Parathyroid adenoma (tissue), 2 donors: ENCODE data around the gene UNC13D.

Experiments
- H2AFZ ChIP-seq: fragments of 300-600 bp; sonication (generic); one replicate; pipeline ENCODE4 v1.7.0; 2017; ENCODE audit warnings: antibody characterized with exemption, mild to moderate bottlenecking
- H3K27ac ChIP-seq: fragments of 300-600 bp; sonication (generic); one replicate; pipeline ENCODE4 v1.7.0; 2017
- H3K27me3 ChIP-seq: fragments of 300-600 bp; sonication (generic); one replicate; pipeline ENCODE4 v1.7.0; 2017; ENCODE audit warnings: low read length; ENCODE audit not compliant: control insufficient read depth, insufficient read depth
- H3K36me3 ChIP-seq: fragments of 300-600 bp; sonication (generic); one replicate; pipeline ENCODE4 v1.7.0; 2017; ENCODE audit warnings: low read length; ENCODE audit not compliant: control insufficient read depth, insufficient read depth
- H3K4me1 ChIP-seq: fragments of 300-600 bp; sonication (generic); one replicate; pipeline ENCODE4 v1.7.0; 2017; ENCODE audit warnings: control low read depth
- H3K4me2 ChIP-seq: fragments of 300-600 bp; sonication (generic); one replicate; pipeline ENCODE4 v1.7.0; 2017; ENCODE audit warnings: low read length
- H3K4me3 ChIP-seq: fragments of 300-600 bp; sonication (generic); one replicate; pipeline ENCODE4 v1.7.0; 2017; ENCODE audit warnings: low read depth, low read length
- H3K79me2 ChIP-seq: fragments of 300-600 bp; sonication (generic); one replicate; pipeline ENCODE4 v1.7.0; 2017; ENCODE audit warnings: control low read depth
- H3K9ac ChIP-seq: fragments of 300-600 bp; sonication (generic); one replicate; pipeline ENCODE4 v1.7.0; 2017; ENCODE audit warnings: mild to moderate bottlenecking
- H3K9me3 ChIP-seq: fragments of 300-600 bp; sonication (generic); one replicate; pipeline ENCODE4 v1.7.0; 2017; ENCODE audit warnings: low read length; ENCODE audit not compliant: control insufficient read depth
- TF ChIP-seq, protein P1 (sequence below): fragments of 300-600 bp; sonication (generic); IDR thresholded peaks from one replicate; pipeline ENCODE4 v1.7.0; 2017; ENCODE audit warnings: antibody characterized with exemption, mild to moderate bottlenecking
- donor health status: primary hyperparathyroidism.

Gene UNC13D

DNA sequence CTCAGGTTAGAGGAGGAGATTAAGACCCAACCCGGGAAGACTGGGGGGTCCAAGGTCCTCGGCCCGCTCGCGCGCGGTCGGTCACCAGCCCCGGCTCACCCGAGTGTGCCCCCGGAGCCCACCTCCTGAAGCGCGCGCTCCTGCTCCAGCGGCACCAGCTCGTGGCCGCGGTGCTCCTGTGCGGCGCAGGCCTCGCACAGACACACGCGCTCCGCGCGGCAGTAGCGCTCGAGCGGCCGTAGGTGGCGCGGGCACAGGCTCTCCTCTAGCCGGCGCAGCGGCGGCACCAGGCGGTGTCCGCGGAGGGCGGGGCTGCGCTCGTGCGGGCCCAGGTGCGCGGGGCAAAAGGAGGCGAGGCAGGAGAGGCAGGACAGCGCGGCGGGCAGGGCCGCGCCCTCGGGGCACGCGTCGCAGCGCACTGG, 33.6 kb upstream of the UNC13D start:
- H3K4me3 ChIP-seq: peak overlapping the region; percentile 89
- H3K4me1 ChIP-seq: peaks cover 10% of the 10 kb centered on the region
- TF ChIP-seq, protein P1, sequence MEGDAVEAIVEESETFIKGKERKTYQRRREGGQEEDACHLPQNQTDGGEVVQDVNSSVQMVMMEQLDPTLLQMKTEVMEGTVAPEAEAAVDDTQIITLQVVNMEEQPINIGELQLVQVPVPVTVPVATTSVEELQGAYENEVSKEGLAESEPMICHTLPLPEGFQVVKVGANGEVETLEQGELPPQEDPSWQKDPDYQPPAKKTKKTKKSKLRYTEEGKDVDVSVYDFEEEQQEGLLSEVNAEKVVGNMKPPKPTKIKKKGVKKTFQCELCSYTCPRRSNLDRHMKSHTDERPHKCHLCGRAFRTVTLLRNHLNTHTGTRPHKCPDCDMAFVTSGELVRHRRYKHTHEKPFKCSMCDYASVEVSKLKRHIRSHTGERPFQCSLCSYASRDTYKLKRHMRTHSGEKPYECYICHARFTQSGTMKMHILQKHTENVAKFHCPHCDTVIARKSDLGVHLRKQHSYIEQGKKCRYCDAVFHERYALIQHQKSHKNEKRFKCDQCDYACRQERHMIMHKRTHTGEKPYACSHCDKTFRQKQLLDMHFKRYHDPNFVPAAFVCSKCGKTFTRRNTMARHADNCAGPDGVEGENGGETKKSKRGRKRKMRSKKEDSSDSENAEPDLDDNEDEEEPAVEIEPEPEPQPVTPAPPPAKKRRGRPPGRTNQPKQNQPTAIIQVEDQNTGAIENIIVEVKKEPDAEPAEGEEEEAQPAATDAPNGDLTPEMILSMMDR: peak; percentile 52
- peak overlapping the region; percentile 87 for H3K27ac ChIP-seq
- peak overlapping the region; percentile 68 for H2AFZ ChIP-seq
- H3K36me3 ChIP-seq: no peaks in the 10 kb centered on the region
- peak overlapping the region; percentile 77 for H3K4me2 ChIP-seq
- H3K27me3 ChIP-seq: no peaks in the 10 kb centered on the region
- H3K9me3 ChIP-seq: no peaks in the 10 kb centered on the region
- H3K9ac ChIP-seq: no peak overlapping the region
- no peaks in the 10 kb centered on the region for H3K79me2 ChIP-seq

DNA sequence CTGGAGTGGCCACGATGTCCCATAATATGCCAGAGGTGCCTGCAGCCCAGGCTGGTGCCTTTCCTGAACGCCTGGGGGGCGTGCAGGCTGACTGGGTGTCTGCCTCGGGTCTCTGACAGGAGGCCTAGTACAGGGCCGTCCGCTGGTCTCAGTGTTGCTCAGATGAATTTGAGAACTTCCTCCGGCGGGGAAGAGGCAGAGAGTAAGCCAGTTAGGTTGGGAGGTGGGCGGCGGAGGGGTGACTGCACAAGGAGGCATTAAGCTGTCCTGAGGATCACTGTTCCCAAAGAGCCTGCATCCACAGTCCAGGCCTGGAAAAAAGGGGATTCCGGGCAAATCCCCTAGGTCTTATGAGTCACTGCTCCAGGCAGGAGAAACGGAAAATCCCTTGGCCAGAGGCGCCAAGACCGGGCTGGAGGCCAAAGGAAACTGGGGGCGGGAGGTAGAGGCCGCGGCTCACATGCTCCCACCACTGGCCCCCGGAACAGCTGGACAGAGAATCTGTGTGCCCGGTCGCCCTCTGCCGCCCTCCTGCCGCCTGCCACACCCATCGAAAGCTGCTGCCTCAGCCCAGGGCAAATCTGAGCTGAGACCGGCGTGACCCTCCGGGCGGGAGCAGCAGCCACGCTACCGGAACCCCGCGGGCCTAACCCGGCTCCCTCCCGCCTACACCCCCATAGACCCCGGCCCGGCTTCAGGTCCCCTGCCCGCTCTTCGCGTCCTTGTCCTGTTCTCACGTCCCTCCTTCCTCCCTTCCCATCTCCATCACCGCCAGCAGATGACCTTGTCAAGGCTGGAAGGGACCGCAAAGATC, 32.9 kb upstream of the UNC13D start:
- Histone ChIP-seq H2AFZ (peak overlapping the region; percentile 68), H3K4me3 (peak overlapping the region; percentile 89), H3K4me2 (peak overlapping the region; percentile 77), H3K36me3 (no peaks in the 10 kb centered on the region), H3K9ac (no peak overlapping the region), H3K4me1 (peaks cover 14% of the 10 kb centered on the region), H3K79me2 (no peaks in the 10 kb centered on the region), H3K27me3 (no peaks in the 10 kb centered on the region), H3K27ac (peak overlapping the region; percentile 87), H3K9me3 (no peaks in the 10 kb centered on the region)
- TF ChIP-seq, protein P1: no peak

DNA sequence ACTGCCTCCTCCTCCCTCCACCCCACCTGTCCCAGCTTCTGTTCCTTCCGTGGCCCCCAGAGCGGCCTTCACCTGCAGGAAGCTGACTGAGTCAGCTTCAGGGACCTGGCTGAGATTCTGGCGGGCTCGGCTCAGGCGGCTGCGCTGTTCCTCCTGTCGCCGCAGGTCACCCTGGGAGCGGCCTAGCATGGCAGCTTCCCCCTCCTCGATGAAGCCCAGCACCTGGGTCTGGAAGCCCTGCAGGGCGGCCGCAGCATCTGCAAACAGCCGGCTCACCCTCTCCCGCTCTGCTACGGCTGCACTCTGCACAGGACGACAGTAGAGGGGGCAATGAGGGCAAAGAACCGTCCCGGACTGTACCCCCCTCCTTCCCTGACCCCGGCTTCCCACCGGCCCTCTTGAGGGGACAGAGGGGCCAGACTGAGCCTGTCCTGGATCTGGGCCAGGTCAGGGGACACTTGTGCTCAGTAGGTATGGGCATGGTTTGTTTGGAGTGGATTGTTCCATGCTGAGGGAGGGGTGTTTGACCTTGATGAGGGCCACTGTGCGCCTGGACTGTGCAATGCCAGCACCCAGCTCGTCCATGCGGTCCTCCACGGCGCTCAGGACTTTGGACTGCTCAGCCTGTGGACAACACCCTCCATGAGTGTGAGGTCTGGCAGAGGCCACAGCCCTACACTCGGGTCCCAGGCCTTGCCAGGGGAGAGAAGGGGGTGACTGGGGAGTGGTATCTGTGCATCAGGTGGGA, 32.2 kb upstream of the UNC13D start:
- Histone ChIP-seq H3K27me3 (no peaks in the 10 kb centered on the region), H3K9me3 (no peaks in the 10 kb centered on the region), H3K36me3 (no peaks in the 10 kb centered on the region), H3K27ac (peak overlapping the region; percentile 87), H3K9ac (no peak overlapping the region), H3K4me2 (peak overlapping the region; percentile 77), H3K4me1 (peaks cover 14% of the 10 kb centered on the region), H3K79me2 (no peaks in the 10 kb centered on the region), H2AFZ (no peak overlapping the region), H3K4me3 (peak overlapping the region; percentile 89)
- TF ChIP-seq, protein P1: no peak

DNA sequence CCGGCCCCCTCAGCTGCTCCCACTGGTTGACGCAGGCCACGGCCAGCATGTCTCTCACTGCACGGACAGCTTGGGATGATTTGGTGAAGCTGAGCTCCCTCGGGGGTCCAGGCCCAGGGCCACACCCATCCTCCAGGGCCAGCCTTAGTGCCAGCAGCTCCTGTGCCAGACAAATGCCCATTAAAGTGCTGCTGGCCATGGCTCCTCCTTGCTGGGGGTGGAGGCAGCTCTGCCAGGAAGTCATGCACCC, 31.7 kb upstream of the UNC13D start:
- Histone ChIP-seq H3K9ac (no peak overlapping the region), H3K4me1 (peaks cover 14% of the 10 kb centered on the region), H3K9me3 (no peaks in the 10 kb centered on the region), H3K36me3 (no peaks in the 10 kb centered on the region), H2AFZ (no peak overlapping the region), H3K27me3 (no peaks in the 10 kb centered on the region), H3K4me3 (peak overlapping the region; percentile 5), H3K79me2 (no peaks in the 10 kb centered on the region), H3K4me2 (peak overlapping the region; percentile 77), H3K27ac (peak overlapping the region; percentile 87)
- TF ChIP-seq, protein P1: no peak
